Measurements from ENCODE around the gene FHIT.

DNA sequence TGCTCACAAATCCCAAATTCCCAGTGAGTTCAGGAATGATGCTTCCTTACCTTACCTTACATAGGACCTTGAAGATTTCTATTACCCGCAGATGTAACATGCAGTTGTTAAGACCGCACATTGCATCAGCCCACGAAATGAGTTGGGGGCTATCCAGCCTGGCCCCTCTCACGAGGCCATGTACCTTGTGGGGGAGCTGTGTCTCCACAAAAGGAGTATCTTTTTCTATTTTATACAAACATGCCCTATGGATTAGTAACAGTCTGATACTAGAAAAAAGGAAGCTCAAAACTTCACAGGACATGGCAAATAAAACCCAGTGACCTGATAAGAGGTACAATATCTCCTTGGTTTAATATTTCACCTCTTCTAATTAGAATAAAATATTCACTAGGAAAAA is 1114.7 kb downstream of the FHIT start:
- TF ChIP-seq, protein P1, sequence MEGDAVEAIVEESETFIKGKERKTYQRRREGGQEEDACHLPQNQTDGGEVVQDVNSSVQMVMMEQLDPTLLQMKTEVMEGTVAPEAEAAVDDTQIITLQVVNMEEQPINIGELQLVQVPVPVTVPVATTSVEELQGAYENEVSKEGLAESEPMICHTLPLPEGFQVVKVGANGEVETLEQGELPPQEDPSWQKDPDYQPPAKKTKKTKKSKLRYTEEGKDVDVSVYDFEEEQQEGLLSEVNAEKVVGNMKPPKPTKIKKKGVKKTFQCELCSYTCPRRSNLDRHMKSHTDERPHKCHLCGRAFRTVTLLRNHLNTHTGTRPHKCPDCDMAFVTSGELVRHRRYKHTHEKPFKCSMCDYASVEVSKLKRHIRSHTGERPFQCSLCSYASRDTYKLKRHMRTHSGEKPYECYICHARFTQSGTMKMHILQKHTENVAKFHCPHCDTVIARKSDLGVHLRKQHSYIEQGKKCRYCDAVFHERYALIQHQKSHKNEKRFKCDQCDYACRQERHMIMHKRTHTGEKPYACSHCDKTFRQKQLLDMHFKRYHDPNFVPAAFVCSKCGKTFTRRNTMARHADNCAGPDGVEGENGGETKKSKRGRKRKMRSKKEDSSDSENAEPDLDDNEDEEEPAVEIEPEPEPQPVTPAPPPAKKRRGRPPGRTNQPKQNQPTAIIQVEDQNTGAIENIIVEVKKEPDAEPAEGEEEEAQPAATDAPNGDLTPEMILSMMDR (IDR thresholded peaks at IDR 0.05), result no peak
- no peak for TF ChIP-seq EP300 (IDR thresholded peaks at IDR 0.05)
